H1 (cell line): ENCODE data around the gene PLAU. TPM values are rescaled to one million over a fixed set of nuclear protein-coding genes. Genes with fewer than 3 reads are reported as not detected.

Experiments used
- CTCF ChIA-PET: fragments of 300-600 bp; sonication (Branson Sonifier 250); formaldehyde crosslinking; loops from one replicate; lab custom pipeline; 2021; ENCODE audit not compliant: partially characterized antibody; lab: Charles Lee
- POLR2A ChIA-PET: fragments of 300-600 bp; sonication (Branson Sonifier 250); formaldehyde crosslinking; loops from one replicate; lab custom pipeline; 2021; ENCODE audit warnings: inconsistent platforms; ENCODE audit not compliant: partially characterized antibody; lab: Charles Lee
- DNase-seq, 2 experiments: peaks; one replicate each; pipeline versions ENCODE4 v3.0.0 to v3.0.0-alpha.2; 2010 to 2022; ENCODE audit warnings: low spot score in 2 of 2, low read depth in 1 of 2, mixed read lengths in 1 of 2
- FAIRE-seq: peaks from 2 replicates; lab custom pipeline; 2011; peaks lifted over from hg19 to GRCh38; lab: Jason Lieb, UNC
- H2AFZ ChIP-seq: 2 replicates; pipeline ENCODE4 v1.8.1; 2012; ENCODE audit warnings: low read length, inconsistent platforms
- H2AK5ac ChIP-seq: 2 replicates; pipeline ENCODE4 v1.6.1; 2013; ENCODE audit warnings: low read depth, low read length
- H2BK120ac ChIP-seq: replicated peaks from 2 replicates; pipeline ENCODE3; 2013; ENCODE audit warnings: low read depth, low read length, inconsistent platforms
- H2BK12ac ChIP-seq: 2 replicates; pipeline ENCODE4 v1.6.1; 2013; ENCODE audit warnings: low read depth, low read length
- H2BK15ac ChIP-seq: 2 replicates; pipeline ENCODE4 v1.6.1; 2013; ENCODE audit warnings: low read length
- H2BK20ac ChIP-seq: 2 replicates; pipeline ENCODE4 v1.6.1; 2013; ENCODE audit warnings: low read length
- H2BK5ac ChIP-seq: 2 replicates; pipeline ENCODE4 v1.6.1; 2013; ENCODE audit warnings: low read depth, low read length
- H3K14ac ChIP-seq: 2 replicates; pipeline ENCODE4 v1.6.1; 2013; ENCODE audit warnings: inconsistent platforms; ENCODE audit not compliant: insufficient read length
- H3K18ac ChIP-seq: 2 replicates; pipeline ENCODE4 v1.6.1; 2013; ENCODE audit warnings: low read length; ENCODE audit errors: extremely low read depth
- H3K23ac ChIP-seq: 2 replicates; pipeline ENCODE4 v1.6.1; 2013; ENCODE audit warnings: inconsistent platforms; ENCODE audit not compliant: insufficient read length
- H3K23me2 ChIP-seq: 2 replicates; pipeline ENCODE4 v1.6.1; 2013; ENCODE audit warnings: low read depth, low read length
- H3K27ac ChIP-seq: 2 replicates; pipeline ENCODE4 v1.6.1; 2011; ENCODE audit warnings: low read depth, low read length, inconsistent platforms
- H3K27me3 ChIP-seq, 4 experiments: replicated peaks in 1 of 4; 1 replicate in 1 of 4; 2 replicates in 3 of 4; pipeline versions ENCODE4 v1.6.1 to v1.8.1; 2011 to 2013; ENCODE audit warnings: low read length in 3 of 4, mild to moderate bottlenecking in 3 of 4, inconsistent platforms in 2 of 4, mixed read lengths in 2 of 4, moderate library complexity in 1 of 4; ENCODE audit not compliant: control insufficient read depth in 3 of 4, insufficient read depth in 3 of 4; ENCODE audit errors: extremely low read depth in 1 of 4
- H3K36me3 ChIP-seq, 4 experiments: 2 replicates each; pipeline versions ENCODE4 v1.6.1 to v1.8.1; 2011 to 2013; ENCODE audit warnings: mild to moderate bottlenecking in 4 of 4, low read length in 3 of 4, moderate library complexity in 2 of 4, control low read depth in 1 of 4, inconsistent platforms in 1 of 4; ENCODE audit not compliant: insufficient read depth in 4 of 4, control insufficient read depth in 2 of 4
- H3K4ac ChIP-seq: replicated peaks from 2 replicates; pipeline ENCODE3; 2013; ENCODE audit warnings: low read length, low read depth, mixed read lengths, inconsistent platforms; ENCODE audit not compliant: insufficient read length
- H3K4me1 ChIP-seq, 4 experiments: replicated peaks in 1 of 4; 1 replicate in 1 of 4; 2 replicates in 3 of 4; pipeline versions ENCODE4 v1.6.1 to v1.8.1; 2011 to 2013; ENCODE audit warnings: low read length in 3 of 4, inconsistent platforms in 2 of 4, mixed read lengths in 1 of 4; ENCODE audit not compliant: insufficient read depth in 4 of 4, control insufficient read depth in 3 of 4
- H3K4me2 ChIP-seq, 2 experiments: 2 replicates each; pipeline versions ENCODE4 v1.6.1 to v1.8.1; 2011 to 2013; ENCODE audit warnings: low read depth in 2 of 2, low read length in 2 of 2, control low read depth in 1 of 2, inconsistent platforms in 1 of 2, mild to moderate bottlenecking in 1 of 2; ENCODE audit not compliant: insufficient read depth in 1 of 2
- H3K4me3 ChIP-seq, 4 experiments: fragments of 200-600, 300-600 bp in 1 of 4; sonication (generic), shearing (Covaris generic), sonication (Bioruptor Twin) in 1 of 4; 2 replicates each; pipeline versions ENCODE4 v1.5.1 to v1.8.1; 2011 to 2016; ENCODE audit warnings: low read length in 4 of 4, low read depth in 3 of 4, control low read depth in 2 of 4, inconsistent platforms in 2 of 4, mild to moderate bottlenecking in 2 of 4, mixed read lengths in 1 of 4, moderate library complexity in 1 of 4; ENCODE audit not compliant: insufficient read depth in 2 of 4; ENCODE audit errors: extremely low read depth in 1 of 4
- H3K56ac ChIP-seq: replicated peaks from 2 replicates; pipeline ENCODE3; 2013; ENCODE audit warnings: low read depth, mild to moderate bottlenecking, mixed read lengths, low read length, inconsistent platforms; ENCODE audit not compliant: insufficient read length
- H3K79me1 ChIP-seq: 2 replicates; pipeline ENCODE4 v1.6.1; 2013; ENCODE audit warnings: low read depth, low read length, control low read depth
- H3K79me2 ChIP-seq, 2 experiments: 2 replicates each; pipeline versions ENCODE4 v1.6.1 to v1.8.1; 2012 to 2013; ENCODE audit warnings: low read length in 2 of 2, mild to moderate bottlenecking in 2 of 2, inconsistent platforms in 1 of 2; ENCODE audit not compliant: insufficient read depth in 2 of 2, control insufficient read depth in 1 of 2
- H3K9ac ChIP-seq, 4 experiments: replicated peaks in 1 of 4; 1 replicate in 1 of 4; 2 replicates in 3 of 4; pipeline versions ENCODE4 v1.6.1 to v1.8.1; 2011 to 2013; ENCODE audit warnings: low read depth in 3 of 4, low read length in 3 of 4, control low read depth in 2 of 4, mild to moderate bottlenecking in 2 of 4, moderate library complexity in 2 of 4, inconsistent platforms in 1 of 4; ENCODE audit errors: extremely low read depth in 1 of 4
- H3K9me3 ChIP-seq, 2 experiments: 2 replicates each; pipeline versions ENCODE4 v1.6.1 to v1.8.1; 2012 to 2013; ENCODE audit warnings: mild to moderate bottlenecking in 2 of 2, moderate library complexity in 2 of 2, control low read depth in 1 of 2, inconsistent platforms in 1 of 2, low read depth in 1 of 2, low read length in 1 of 2, mixed read lengths in 1 of 2; ENCODE audit not compliant: insufficient read depth in 2 of 2
- H4K20me1 ChIP-seq, 2 experiments: replicated peaks in 1 of 2; 2 replicates each; pipeline versions ENCODE3 to v1.8.1; 2011 to 2013; ENCODE audit warnings: inconsistent platforms in 2 of 2, low read length in 2 of 2, mild to moderate bottlenecking in 1 of 2; ENCODE audit not compliant: insufficient read depth in 2 of 2, control insufficient read depth in 1 of 2
- H4K5ac ChIP-seq: 2 replicates; pipeline ENCODE4 v1.6.1; 2013; ENCODE audit warnings: low read length, low read depth, mixed read lengths, inconsistent platforms; ENCODE audit not compliant: insufficient read length
- H4K8ac ChIP-seq: 2 replicates; pipeline ENCODE4 v1.8.0; 2013; ENCODE audit warnings: mild to moderate bottlenecking, moderate library complexity, low read length, inconsistent platforms; ENCODE audit not compliant: insufficient read depth; ENCODE audit errors: extremely low read depth
- H4K91ac ChIP-seq: replicated peaks from 2 replicates; pipeline ENCODE3; 2013; ENCODE audit warnings: low read length, mixed read lengths, inconsistent platforms; ENCODE audit not compliant: insufficient read length
- ASH2L ChIP-seq: fragments of 200-600, 300-600 bp; sonication (generic); IDR thresholded peaks from one replicate; pipeline ENCODE4 v1.7.1; 2017; ENCODE audit warnings: low read length
- BCL11A ChIP-seq, 2 experiments: IDR thresholded peaks; one replicate each; pipeline ENCODE4 v1.6.1; 2011; ENCODE audit warnings: low read depth in 2 of 2, low read length in 2 of 2, mild to moderate bottlenecking in 2 of 2
- CBX8 ChIP-seq: fragments of 300-800, 300-1000 bp; sonication (generic); IDR thresholded peaks from 2 replicates; pipeline ENCODE4 v1.7.1; 2016; ENCODE audit warnings: low read depth, low read length, borderline replicate concordance
- CTBP2 ChIP-seq: IDR thresholded peaks from 2 replicates; pipeline ENCODE4 v1.7.0; 2011; ENCODE audit warnings: borderline replicate concordance, mild to moderate bottlenecking, moderate library complexity, mixed read lengths, low read length; ENCODE audit not compliant: insufficient read depth, insufficient read length
- FOSL1 ChIP-seq: IDR thresholded peaks from 2 replicates; pipeline ENCODE4 v1.6.1; 2011; ENCODE audit warnings: mild to moderate bottlenecking, low read depth, low read length, moderate library complexity; ENCODE audit not compliant: insufficient read depth
- JUND ChIP-seq: IDR thresholded peaks from 2 replicates; pipeline ENCODE4 v1.6.1; 2011; ENCODE audit warnings: mild to moderate bottlenecking, improper control_type of control experiment, low read length
- POU5F1 ChIP-seq: IDR thresholded peaks from 2 replicates; pipeline ENCODE4 v1.6.1; 2011; ENCODE audit warnings: low read depth, mild to moderate bottlenecking, low read length, moderate library complexity
- RXRA ChIP-seq: IDR thresholded peaks from 2 replicates; pipeline ENCODE4 v1.6.1; 2011; ENCODE audit warnings: low read depth, mild to moderate bottlenecking, low read length, moderate library complexity; ENCODE audit not compliant: insufficient read depth
- SIX5 ChIP-seq: IDR thresholded peaks from 2 replicates; pipeline ENCODE4 v1.6.1; 2011; ENCODE audit warnings: mild to moderate bottlenecking, low read depth, low read length
- TAF1 ChIP-seq: IDR thresholded peaks from 2 replicates; pipeline ENCODE4 v1.6.1; 2011; ENCODE audit warnings: mild to moderate bottlenecking, low read depth, low read length
- TBP ChIP-seq: IDR thresholded peaks from 2 replicates; pipeline ENCODE4 v1.6.1; 2011; ENCODE audit warnings: low read depth, low read length, improper control_type of control experiment
- TEAD4 ChIP-seq: IDR thresholded peaks from 2 replicates; pipeline ENCODE4 v1.6.1; 2012; ENCODE audit warnings: low read depth, low read length, inconsistent platforms, mixed read lengths
- WGBS, 2 experiments: shearing (Covaris generic) in 1 of 2; methylation state at CpG; one replicate each; pipeline versions ENCODE4 v1.1.6 to v1.1.7; 2013 to 2015; ENCODE audit warnings: low lambda C conversion rate in 2 of 2, mixed read lengths in 2 of 2, inconsistent platforms in 1 of 2, low coverage in 1 of 2, missing lambda C conversion rate in 1 of 2; ENCODE audit not compliant: insufficient replicate concordance in 2 of 2, insufficient coverage in 1 of 2, insufficient read length in 1 of 2; ENCODE audit errors: extremely low coverage in 1 of 2, missing lambda C conversion rate in 1 of 2; 5-methylcytosine and 5-hydroxymethylcytosine counted together
- polyA plus RNA-seq, 7 experiments: library from polyadenylated mRNA; depleted of rRNA in 3 of 7; stranded (reverse) in 5 of 7; unstranded in 2 of 7; fragments of >200 nt in 5 of 7; fragments of 200-250 nt in 2 of 7; gene quantifications; 1 replicate in 5 of 7; 2 replicates in 1 of 7; 4 replicates in 1 of 7; pipeline versions ENCODE4 v1.2.1 to v1.2.3, GENCODE V29; 2011 to 2013; ENCODE audit warnings: missing spikeins in 2 of 7, mixed read lengths in 2 of 7
- total RNA-seq: library from RNA; stranded (reverse); fragmentation: NEBNext Ultra II Directional; extraction: Animal tissue kit (Norgen Biotek cat#: 25700); gene quantifications from 2 replicates; pipeline ENCODE4 v1.2.1, GENCODE V29; 2021
- TF ChIP-seq, protein P1 (sequence below): IDR thresholded peaks from 2 replicates; pipeline ENCODE4 v1.6.1; 2012; ENCODE audit warnings: inconsistent platforms

Gene PLAU
- total and polyA plus RNA-seq, 2 of the 8 experiments (the other 6 are each of a cell fraction or from before 2014, with no cell fraction given), result 16.2 to 26.1 TPM

- H2BK15ac ChIP-seq, result no peak overlapping the region
- H3K27ac ChIP-seq, result peak overlapping the region; percentile 98
- peak overlapping the region; percentile 84 for H4K91ac ChIP-seq
- H3K27me3 ChIP-seq, result no peaks in the 10 kb centered on the region
- H3K18ac ChIP-seq, result peak overlapping the region; percentile 91
- H3K4ac ChIP-seq, result peak overlapping the region; percentile 42
- H3K9me3 ChIP-seq, result no peaks in the 10 kb centered on the region
- H3K23me2 ChIP-seq, result no peaks in the 10 kb centered on the region
- peak overlapping the region; percentile 89 for H2BK20ac ChIP-seq
- H3K4me1 ChIP-seq, result peaks cover 18 to 36% (median 31%) of the 10 kb centered on the region in 4 experiments
- H3K56ac ChIP-seq, result no peak overlapping the region
- no peak overlapping the region for H3K4me3 ChIP-seq
- H4K8ac ChIP-seq, result no peak overlapping the region; the same call in 1 of the 2 replicates
- no peaks in the 10 kb centered on the region for H4K20me1 ChIP-seq
- no peak overlapping the region for H2AFZ ChIP-seq
- WGBS, 2 experiments, result 88% methylated on average over 2 of the region's 2 CpGs; no CpG with 5 or more reads in 1 of the 2 experiments
- H3K79me2 ChIP-seq, result no peaks in the 10 kb centered on the region
- H2BK120ac ChIP-seq, result peak overlapping the region; percentile 96
- H2BK12ac ChIP-seq, result peak overlapping the region; percentile 99
- no peaks in the 10 kb centered on the region for H3K79me1 ChIP-seq
- peak overlapping the region; percentile 100; the same call in 1 of the 2 replicates for H2BK5ac ChIP-seq
- FAIRE-seq (no peak), DNase-seq (no peak)
- H2AK5ac ChIP-seq, result peak overlapping the region; percentile 99
- no peak overlapping the region for H3K4me2 ChIP-seq
- ChIA-PET POLR2A (interaction anchor here (1.1 to 8.5 kb wide), 13 partner anchors 15 to 92 kb away, joined by 3 to 261 read pairs (median 7); partner anchors contain the start of genes PLAU and VCL), CTCF (interaction anchor here (0.8 to 3.4 kb wide), 5 partner anchors 8 to 78 kb away, joined by 3 to 16 read pairs (median 5); no protein-coding TSS in a partner anchor)
- no peak overlapping the region for H3K23ac ChIP-seq
- H4K5ac ChIP-seq, result peak overlapping the region; percentile 37
- no peak overlapping the region for H3K14ac ChIP-seq
- H3K36me3 ChIP-seq, result no peaks in the 10 kb centered on the region
- TF ChIP-seq CTBP2 (no peak), TBP (no peak), POU5F1 (no peak), RXRA (no peak), JUND (no peak), SIX5 (no peak), FOSL1 (no peak), BCL11A (IDR thresholded peaks at IDR 0.05; ENCODE audit: low read depth in 2 of 2, low read length in 2 of 2) (no peak), TEAD4 (no peak), TAF1 (no peak), CBX8 (no peak), ASH2L (no peak)
- TF ChIP-seq, protein P1, sequence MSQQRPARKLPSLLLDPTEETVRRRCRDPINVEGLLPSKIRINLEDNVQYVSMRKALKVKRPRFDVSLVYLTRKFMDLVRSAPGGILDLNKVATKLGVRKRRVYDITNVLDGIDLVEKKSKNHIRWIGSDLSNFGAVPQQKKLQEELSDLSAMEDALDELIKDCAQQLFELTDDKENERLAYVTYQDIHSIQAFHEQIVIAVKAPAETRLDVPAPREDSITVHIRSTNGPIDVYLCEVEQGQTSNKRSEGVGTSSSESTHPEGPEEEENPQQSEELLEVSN, result no peak
- H3K9ac ChIP-seq, result no peak overlapping the region
Observed at GRCh38 chr10:73964743-73965142, 53.8 kb downstream of the PLAU start.
